Measurements from ENCODE around the gene KRTAP10-11.

- TF ChIP-seq POLR2A (IDR thresholded peaks at IDR 0.05; ENCODE audit: low read depth, low read length) (no peak), POLR2AphosphoS5 (IDR thresholded peaks at IDR 0.05; ENCODE audit: low read depth, low read length) (no peak)
Measured at GRCh38 chr21:44623575-44623974, 22.6 kb upstream of the KRTAP10-11 start.

Data from GM12892 (cell line).